ENCODE measurements around the gene XRCC2.
"Not testable (repeated sequence)": the region's sequence is repeated elsewhere in the genome, so short reads cannot be mapped to it uniquely, and the experiment has no call there.

Gene XRCC2

DNA sequence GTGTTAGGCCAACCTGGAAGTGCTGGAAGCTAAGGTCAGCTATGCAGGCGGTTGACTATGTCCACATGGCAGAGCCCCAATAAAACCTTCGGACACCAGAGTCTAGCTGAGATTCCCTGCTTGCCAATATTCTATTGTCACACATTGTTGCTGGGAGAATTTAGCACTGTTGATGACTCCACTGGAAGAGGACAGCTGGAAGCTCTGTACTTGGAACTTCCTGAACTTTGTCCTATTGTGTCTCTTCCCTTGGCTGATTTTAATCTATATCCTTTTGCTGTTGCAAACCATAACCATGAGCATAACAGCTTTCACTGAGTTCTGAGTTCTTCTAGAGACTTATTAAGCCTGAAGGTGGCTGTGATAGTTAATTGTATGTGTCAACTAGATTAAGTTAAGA, 12.0 kb downstream of the XRCC2 start:
- DNase-seq = no peak

DNA sequence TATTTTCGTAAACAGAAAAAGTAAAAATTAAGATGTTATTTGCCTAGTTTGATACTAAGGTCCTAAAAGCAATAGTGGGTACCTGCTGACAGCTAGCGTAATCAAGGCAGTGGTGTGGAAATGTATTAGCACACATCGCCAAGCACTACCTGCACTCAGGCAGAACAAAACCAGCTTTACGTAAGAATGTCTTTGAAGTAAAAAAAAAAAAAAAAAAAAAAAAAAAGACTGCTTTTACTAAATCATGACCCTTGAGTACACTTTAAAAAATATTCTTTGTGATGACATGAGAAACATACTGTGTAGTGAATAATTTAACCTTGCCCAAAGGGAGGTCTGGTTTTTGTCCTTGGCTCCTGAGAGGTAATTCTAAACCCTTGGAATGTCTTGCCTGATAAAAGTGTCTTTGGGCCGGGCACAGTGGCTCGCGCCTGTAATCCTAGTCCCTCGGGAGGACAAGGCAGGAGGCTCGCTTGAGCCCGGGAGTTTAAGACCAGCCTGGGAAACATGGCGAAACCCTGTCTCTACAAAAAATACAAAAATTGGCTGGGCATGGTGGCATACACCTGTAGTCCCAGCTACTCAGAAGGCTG, 12.7 kb downstream of the XRCC2 start:
- DNase-seq = no peak

- DNase-seq = no peak
Measured at GRCh38 chr7:152661479-152661878, 14.5 kb downstream of the XRCC2 start.

GRCh38 chr7:152660021-152660420, 15.9 kb downstream of the XRCC2 start:
- DNase-seq = no peak

DNA sequence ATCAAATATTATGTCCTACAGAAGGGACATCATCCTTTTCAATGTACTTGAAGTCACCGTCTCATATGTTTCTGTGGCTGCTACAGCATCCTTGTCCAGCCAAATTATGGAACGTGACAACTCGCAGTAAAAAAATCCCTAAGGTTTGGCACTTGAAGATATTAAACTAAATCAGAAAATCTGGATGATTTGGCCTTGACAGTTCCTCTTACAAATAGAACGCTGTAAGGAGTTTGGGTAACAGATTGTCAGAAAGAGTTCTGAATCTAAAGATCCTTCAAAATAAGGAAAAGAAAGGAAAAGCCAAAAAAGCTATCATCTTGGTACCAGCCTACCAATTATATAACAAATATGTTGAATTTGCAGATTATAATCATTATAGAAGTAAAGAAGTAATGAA, 21.0 kb downstream of the XRCC2 start:
- no peak for DNase-seq

- DNase-seq = no peak
Measured at GRCh38 chr7:152649220-152649619, 26.7 kb downstream of the XRCC2 start.

DNA sequence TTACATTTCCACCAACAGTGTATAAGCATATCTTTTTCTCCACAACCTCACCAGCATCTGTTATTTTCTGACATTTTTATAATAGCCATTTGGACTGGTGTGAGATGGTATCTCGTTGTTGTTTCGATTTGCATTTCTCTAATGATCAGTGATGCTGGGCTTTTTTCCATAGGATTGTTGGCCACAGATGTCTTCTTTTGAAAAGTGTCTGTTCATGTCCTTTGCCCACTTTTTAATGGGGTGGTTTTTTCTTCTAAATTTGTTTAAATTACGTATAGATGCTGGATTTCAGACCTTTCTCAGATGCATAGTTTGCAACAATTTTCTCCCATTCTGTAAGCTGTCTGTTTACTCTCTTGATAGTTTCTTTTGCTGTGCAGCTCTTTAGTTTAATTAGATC, 28.9 kb downstream of the XRCC2 start:
- no peak for DNase-seq

DNA sequence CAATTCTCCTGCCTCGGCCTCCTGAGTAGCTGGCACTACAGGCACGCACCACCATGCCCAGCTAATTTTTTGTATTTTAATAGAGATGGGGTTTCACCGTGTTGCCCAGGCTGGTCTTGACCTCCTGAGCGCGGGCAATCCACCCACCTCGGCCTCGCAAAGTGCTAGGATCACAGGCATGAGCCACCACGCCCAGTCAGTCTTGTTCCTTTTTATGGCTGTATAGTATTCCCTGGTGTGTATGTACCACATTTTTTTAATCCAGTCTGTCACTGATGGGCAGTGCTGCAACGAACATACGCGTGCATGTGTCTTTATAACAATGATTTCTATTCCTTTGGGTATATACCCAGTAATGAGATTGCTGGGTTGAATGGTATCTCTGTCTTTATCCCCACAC, 29.4 kb downstream of the XRCC2 start:
- DNase-seq = not testable (repeated sequence)

DNA sequence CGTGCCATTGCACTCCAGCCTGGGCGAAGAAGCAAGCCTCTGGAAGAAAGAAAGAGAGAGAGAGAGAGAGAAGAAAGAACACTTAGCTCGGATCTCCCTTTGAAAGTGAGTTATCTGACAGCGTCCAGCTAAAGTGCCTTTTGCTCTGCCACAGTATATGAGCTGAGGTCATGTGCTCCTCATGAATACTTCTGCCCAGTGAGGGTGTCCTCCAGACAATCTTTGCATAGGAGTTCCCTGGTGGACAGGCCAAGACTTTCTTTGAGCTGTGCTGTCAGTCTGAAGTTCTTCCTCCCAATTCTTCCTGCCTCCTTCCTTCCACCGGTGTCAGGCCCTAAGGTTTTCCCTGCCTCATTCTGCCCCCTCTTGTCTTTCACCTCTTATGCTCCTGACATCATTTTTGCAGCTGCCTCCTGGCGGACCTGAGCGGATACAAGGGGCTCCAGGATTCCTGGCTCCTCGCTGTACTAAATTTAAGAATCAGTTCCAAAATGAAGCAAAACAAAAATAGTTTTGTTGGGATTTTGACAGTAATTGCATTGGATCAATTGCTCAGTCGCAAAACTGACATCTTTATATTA, 31.9 kb downstream of the XRCC2 start:
- no peak for DNase-seq

DNA sequence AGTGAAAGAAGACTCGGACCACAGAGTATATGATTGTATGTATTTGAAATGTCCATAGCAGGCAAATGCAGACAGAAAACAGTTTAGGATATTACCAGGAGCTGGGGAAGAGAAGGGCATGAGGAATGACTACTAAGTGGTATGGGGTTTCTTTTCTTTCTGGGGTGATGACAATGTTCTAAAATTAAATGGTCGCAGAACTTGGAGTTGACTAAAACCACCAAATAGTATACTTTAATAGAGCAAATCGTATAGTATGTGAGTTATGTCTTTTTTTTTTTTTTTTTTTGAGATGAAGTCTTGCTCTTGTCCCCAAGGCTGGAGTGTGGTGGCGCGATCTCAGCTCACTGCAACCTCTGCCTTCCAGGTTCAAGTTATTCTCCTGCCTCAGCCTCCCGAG, 34.6 kb downstream of the XRCC2 start:
- DNase-seq = no peak

DNA sequence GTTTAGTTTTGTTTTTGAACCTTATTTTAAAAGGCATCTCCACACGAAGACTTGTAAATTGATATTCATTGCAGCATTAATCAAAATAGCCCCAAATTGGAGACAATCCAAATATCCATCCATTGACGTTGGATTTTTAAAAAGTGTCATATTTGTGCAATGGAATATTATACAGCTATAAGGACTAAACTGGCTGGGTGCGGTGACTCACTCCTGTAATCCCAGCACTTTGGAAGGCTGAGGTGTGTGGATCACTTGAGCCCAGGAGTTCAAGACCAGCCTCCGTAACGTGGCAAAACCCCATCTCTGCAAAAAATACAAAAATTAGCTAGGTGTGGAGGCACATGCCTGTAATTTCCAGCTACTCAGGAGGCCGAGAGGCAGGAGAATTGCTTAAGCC, 35.1 kb downstream of the XRCC2 start:
- DNase-seq = no peak

- DNase-seq = no peak
Measured at GRCh38 chr7:152637920-152638580, 37.9 kb downstream of the XRCC2 start.

DNA sequence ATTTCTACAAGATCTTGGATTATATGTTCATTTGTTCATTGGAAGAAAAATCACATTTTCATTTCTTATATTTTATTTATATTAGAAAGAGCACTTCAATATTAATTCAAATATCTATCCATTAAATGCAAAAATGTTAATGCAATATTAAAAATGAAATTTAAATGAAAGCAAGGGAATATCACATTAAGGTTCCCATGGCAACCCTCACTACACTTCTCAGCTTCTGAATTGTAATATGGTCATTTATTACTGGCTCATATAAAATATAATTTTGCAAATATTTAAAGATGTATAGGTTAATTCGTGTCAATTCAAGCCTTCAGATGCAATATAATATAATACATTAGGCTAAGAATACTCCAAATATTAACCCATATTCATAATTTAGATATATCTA, 38.8 kb downstream of the XRCC2 start:
- no peak for DNase-seq

GRCh38 chr7:152636441-152636840, 39.5 kb downstream of the XRCC2 start:
- no peak for DNase-seq

DNA sequence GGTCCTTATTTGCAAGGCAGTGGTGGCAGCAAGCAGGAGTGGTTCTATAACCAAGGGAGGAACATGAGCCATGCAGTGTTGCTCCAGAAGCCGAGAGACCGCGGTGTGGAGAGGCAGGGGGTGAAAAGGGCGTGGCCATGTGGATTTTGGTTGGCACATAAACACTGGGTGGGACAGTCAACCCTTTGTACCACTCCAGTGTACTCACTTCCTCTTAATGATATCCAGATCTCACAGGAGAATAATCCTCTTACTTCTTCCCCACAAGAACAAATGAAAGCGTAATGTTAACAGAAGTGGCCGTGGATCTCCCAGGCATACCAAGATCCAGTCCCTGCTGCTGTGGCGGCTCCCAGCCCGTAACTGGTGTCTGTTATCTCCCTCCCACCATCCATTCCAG, 42.4 kb downstream of the XRCC2 start:
- no peak for DNase-seq

DNA sequence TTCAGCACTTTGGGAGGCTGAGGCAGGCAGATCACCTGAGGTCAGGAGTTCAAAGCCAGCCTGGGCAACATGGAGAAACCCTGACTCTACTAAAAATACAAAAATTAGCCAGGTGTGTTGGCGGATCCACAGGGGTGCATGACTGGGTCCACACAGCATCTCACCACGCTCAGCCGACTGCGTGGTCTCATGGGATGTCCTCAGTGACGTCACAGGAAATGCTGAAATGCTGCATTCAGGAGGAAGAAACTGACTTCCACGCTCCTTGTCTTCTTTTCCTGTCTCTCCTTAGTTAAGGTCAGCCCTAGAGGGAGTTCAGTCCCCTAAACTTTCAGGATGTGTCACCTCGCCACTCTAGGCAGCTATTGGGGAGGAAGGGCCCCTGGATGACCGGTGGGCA, 42.9 kb downstream of the XRCC2 start:
- no peak for DNase-seq

GRCh38 chr7:152628772-152629171, 47.2 kb downstream of the XRCC2 start:
- DNase-seq = not testable (repeated sequence)

GRCh38 chr7:152624228-152624627, 51.7 kb downstream of the XRCC2 start:
- DNase-seq = no peak

GRCh38 chr7:152621426-152621825, 54.5 kb downstream of the XRCC2 start:
- no peak for DNase-seq

DNA sequence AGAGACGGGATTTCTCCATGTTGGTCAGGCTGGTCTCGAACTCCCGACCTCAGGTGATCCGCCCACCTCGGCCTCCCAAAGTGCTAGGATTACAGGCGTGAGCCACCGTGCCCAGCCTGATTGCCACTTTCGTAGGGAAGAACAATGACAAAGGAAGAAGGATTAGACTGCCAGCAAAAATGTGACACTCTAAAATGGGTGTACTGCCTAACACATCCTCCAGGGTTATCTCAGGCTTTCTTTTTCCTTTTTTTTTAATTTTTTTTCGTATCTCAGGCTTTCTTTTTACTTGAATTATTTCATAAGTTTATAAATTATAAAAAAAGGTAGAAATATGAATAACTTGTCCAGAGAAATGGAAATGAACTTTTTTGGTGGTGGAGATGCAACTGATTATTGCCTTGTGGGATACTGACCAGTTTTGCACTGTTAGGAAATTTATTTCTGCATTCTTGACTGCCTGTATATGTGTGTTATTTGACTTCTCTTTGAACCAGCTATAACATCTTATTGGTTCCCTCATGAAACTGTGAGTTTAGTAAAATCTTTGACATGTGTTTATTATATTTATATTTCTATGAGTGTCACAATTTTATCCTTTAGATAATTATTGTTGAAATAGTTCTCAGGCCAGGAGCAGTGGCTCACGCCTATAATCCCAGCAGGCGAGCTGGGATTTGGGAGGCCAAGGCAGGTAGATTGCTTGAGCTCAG, 56.8 kb downstream of the XRCC2 start:
- no peak for DNase-seq

- DNase-seq = no peak
Measured at GRCh38 chr7:152618427-152618826, 57.5 kb downstream of the XRCC2 start.

DNA sequence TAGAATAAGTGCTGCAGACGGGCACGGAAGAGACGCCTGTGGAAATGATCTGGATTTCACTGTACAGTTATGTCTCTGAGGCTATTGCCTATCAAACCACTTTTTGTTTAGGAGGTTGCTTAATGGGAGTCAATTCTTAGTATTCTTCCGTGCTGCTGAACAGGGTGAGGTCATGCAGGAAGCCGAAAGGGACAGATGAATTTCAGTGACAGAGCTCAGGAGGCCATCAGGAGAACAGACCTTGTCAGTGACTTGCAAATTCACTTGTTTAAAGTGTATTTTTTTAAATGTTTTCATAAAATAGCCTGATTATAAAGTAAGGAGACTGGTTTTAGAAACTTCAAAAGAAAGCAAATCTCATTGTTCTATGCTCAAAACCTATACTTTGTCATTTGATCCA, 58.9 kb downstream of the XRCC2 start:
- no peak for DNase-seq

GRCh38 chr7:152615031-152615741, 60.8 kb downstream of the XRCC2 start:
- DNase-seq = no peak
